ENCODE measurements around the gene EIF4E2. TPM values are rescaled to one million over a fixed set of nuclear protein-coding genes. Genes with fewer than 3 reads are reported as not detected.

EIF4E2 gene
- total and polyA plus RNA-seq, 2 of the 4 experiments (the other 2 are of a cell fraction): 52.1 to 105 TPM

DNA sequence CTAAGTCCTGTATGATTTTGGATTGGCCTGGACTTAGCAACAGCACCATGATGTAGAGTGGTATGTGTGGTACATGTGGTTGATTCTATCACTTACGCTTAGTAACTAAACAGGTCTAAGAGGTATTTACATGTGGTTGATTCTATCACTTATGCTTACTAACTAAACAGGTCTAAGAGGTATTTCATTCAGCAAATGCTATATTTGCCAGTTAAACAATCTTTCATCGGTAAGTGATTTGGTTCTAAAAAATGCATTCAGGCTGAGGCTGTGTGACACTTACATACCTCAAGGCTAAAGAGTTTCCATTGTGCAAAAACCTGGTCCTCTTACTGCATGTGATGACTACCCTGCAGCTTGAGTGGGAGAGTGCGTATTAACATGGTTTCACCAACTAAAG is 13.1 kb downstream of the EIF4E2 start:
- in situ Hi-C loops (cut with MboI; ENCODE audit: low sequenced_read_pairs): no loop called here
- no peak overlapping the region for H3K4me3 ChIP-seq (ENCODE audit: insufficient read depth, low read depth, low read length)
- no peak overlapping the region for H3K56ac ChIP-seq (ENCODE audit: extremely low read depth, insufficient read depth, low read length)
- DNase-seq (peak; percentile 77), ATAC-seq (ENCODE audit: low read depth) (no peak)
- no peak overlapping the region for H2AK9ac ChIP-seq (replicated peaks; ENCODE audit: low read depth, low read length, poor library complexity)
- no peak overlapping the region for H2BK120ac ChIP-seq (ENCODE audit: low read depth, low read length)
- H3K36me3 ChIP-seq (ENCODE audit: control insufficient read depth, insufficient read depth, low read length): peaks cover 53% of the 10 kb centered on the region
- no peak overlapping the region for H2AFZ ChIP-seq (replicated peaks; ENCODE audit: low read length, poor library complexity)
- H2BK5ac ChIP-seq (ENCODE audit: low read depth, low read length, poor library complexity, severe bottlenecking): no peak overlapping the region
- no peak overlapping the region for H3K4me2 ChIP-seq (ENCODE audit: low read depth, low read length)
- WGBS, 2 experiments (ENCODE audit: extremely low coverage in 2 of 2, insufficient read length in 1 of 2): no CpG with 5 or more reads among the region's 3 CpGs
- no peaks in the 10 kb centered on the region for H3K27me3 ChIP-seq (ENCODE audit: control insufficient read depth, insufficient read depth, low read length)
- no peak overlapping the region for H3K23ac ChIP-seq (ENCODE audit: low read depth, low read length)
- H4K5ac ChIP-seq (ENCODE audit: low read depth, low read length): no peak overlapping the region
- dilution Hi-C loops (cut with HindIII; ENCODE audit: low sequenced_read_pairs, unreplicated experiment): no loop called here
- H3K9ac ChIP-seq (ENCODE audit: low read depth, low read length): no peak overlapping the region
- ChIA-PET CTCF (no interaction called here), POLR2A (ENCODE audit: unreplicated experiment) (no interaction called here)
- no peak overlapping the region for H3K4ac ChIP-seq (ENCODE audit: low read depth, low read length)
- intact Hi-C loops (cut with micrococcal nuclease): no loop called here
- no peak overlapping the region for H2BK15ac ChIP-seq (ENCODE audit: low read depth, low read length)
- no peak overlapping the region for H3K14ac ChIP-seq (replicated peaks; ENCODE audit: low read depth, low read length)
- H4K91ac ChIP-seq (ENCODE audit: insufficient read depth, low read depth, low read length): no peak overlapping the region
- H3K79me1 ChIP-seq (ENCODE audit: low read depth in 1 of 2, low read length in 2 of 2): peaks cover 15 to 34% of the 10 kb centered on the region in 2 experiments
- H3K9me3 ChIP-seq (ENCODE audit: control insufficient read depth, insufficient read depth, low read length): no peaks in the 10 kb centered on the region
- 0 out of 2 replicates have a peak, but pooled peaks cover 7% of the 10 kb centered on the region for H4K20me1 ChIP-seq (ENCODE audit: insufficient read depth, low read length)
- H3K27ac ChIP-seq (ENCODE audit: insufficient read depth, low read length): no peak overlapping the region
- BruUV-seq (replicated peaks): no TSS peak
- TF ChIP-seq ELK1 (IDR thresholded peaks at IDR 0.05; ENCODE audit: borderline replicate concordance, low read depth, low read length): no peak
- no peak for TF ChIP-seq CHD1 (IDR thresholded peaks at IDR 0.05; ENCODE audit: low read depth, low read length)
- no peak for TF ChIP-seq RFX5 (IDR thresholded peaks at IDR 0.05; ENCODE audit: low read depth, low read length)
- peak; percentile 77 for TF ChIP-seq CEBPB (IDR thresholded peaks at IDR 0.05; ENCODE audit: low read depth, low read length)
- no peak for TF ChIP-seq RCOR1 (IDR thresholded peaks at IDR 0.05; ENCODE audit: insufficient replicate concordance, low read length)
- no peak for TF ChIP-seq RAD21 (IDR thresholded peaks at IDR 0.05; ENCODE audit: low read length)
- H3K9me1 ChIP-seq (ENCODE audit: insufficient read depth, low read length): no peaks in the 10 kb centered on the region
- H3K18ac ChIP-seq (ENCODE audit: low read depth, low read length): no peak overlapping the region
- no peak overlapping the region for H2AK5ac ChIP-seq (ENCODE audit: low read depth, low read length)
- no peak overlapping the region for H2BK20ac ChIP-seq (ENCODE audit: low read depth, low read length)
- H3K4me1 ChIP-seq (ENCODE audit: control insufficient read depth, insufficient read depth, low read length): no peaks in the 10 kb centered on the region; the same call in 1 of the 2 replicates
- H4K8ac ChIP-seq (ENCODE audit: low read depth in 2 of 2, low read length in 2 of 2): no peak overlapping the region

Measured in IMR-90 (cell line).